ENCODE results near the gene STAP1. TPM values are rescaled to one million over a fixed set of nuclear protein-coding genes. Genes with fewer than 3 reads are reported as not detected.

The STAP1 gene
- total and polyA plus RNA-seq, 2 experiments from 2014 or later = not detected

DNA sequence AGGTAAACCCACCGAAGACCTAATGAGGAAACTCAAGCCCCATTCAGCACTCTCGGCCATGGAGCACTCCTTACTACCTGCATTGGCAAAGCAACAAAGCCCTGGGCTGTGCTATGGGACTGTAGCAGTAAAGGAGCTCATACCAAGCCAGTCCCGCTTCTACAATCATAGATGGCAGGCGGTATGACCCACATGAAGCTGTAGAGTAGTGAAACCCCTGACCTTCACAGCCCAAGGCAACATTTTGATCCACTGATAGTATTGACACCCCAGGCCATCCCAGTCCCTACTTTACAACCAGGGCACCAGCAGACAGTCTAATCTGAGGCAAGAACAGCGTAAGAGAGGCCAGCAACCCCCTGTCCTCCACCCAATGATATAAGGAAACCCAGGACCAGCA is 38.4 kb upstream of the STAP1 start:
- Mint-ChIP-seq H3K27ac (no peak overlapping the region), H3K9me3 (no peaks in the 10 kb centered on the region), H3K4me1 (no peaks in the 10 kb centered on the region), H3K36me3 (ENCODE audit: low read depth) (no peaks in the 10 kb centered on the region; the same call in 2 of the 3 replicates), H3K4me3 (no peak overlapping the region), H3K27me3 (ENCODE audit: insufficient read depth, low read depth, poor library complexity) (peaks cover 2% of the 10 kb centered on the region)
- Histone ChIP-seq H2AFZ (no peak overlapping the region), H3K36me3 (ENCODE audit: insufficient read depth) (no peaks in the 10 kb centered on the region; the same call in 1 of the 2 replicates), H4K20me1 (replicated peaks; ENCODE audit: insufficient read depth) (no peaks in the 10 kb centered on the region; the same call in 1 of the 2 replicates), H3K4me3 (no peak overlapping the region), H3K9me2 (ENCODE audit: insufficient read depth) (no peaks in the 10 kb centered on the region), H3F3A (replicated peaks; ENCODE audit: low read depth) (no peaks in the 10 kb centered on the region), H3K79me2 (replicated peaks; ENCODE audit: insufficient read depth) (peaks cover 28% of the 10 kb centered on the region), H3K27me3 (ENCODE audit: insufficient read depth) (no peaks in the 10 kb centered on the region), H3K4me1 (ENCODE audit: insufficient read depth) (no peaks in the 10 kb centered on the region), H3K27ac (ENCODE audit: low read depth) (no peak overlapping the region; the same call in 1 of the 2 replicates), H3K4me2 (no peak overlapping the region)
- no peak for DNase-seq (ENCODE audit: low spot score)
- TF ChIP-seq NANOG (IDR thresholded peaks at IDR 0.05; ENCODE audit: borderline replicate concordance) (no peak), EZH2 (IDR thresholded peaks at IDR 0.05; ENCODE audit: low read depth, unreplicated experiment) (no peak), ZNF114 (CRISPR knock-in tag; IDR thresholded peaks at IDR 0.05) (no peak)
- ATAC-seq = no peak

DNA sequence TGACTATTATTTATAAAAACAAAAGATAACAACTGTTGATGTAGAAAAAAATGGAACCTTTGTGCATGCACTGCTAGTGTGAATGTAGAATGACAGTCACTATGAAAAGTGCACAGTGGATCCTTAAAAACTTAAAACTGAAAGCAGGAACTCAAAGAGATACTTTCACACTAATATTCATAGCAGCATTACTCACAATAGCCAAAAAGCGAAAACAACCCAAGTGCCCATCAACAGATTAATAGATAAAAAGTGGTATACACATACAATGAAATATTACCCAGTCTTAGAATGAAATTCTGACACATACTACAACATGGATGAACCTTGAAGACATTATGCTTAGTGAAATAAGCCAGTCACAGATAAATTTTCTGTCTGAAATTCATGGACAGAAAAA is 37.0 kb upstream of the STAP1 start:
- H3K4me1 Mint-ChIP-seq = no peaks in the 10 kb centered on the region
- H3K79me2 ChIP-seq (replicated peaks; ENCODE audit: insufficient read depth) = peaks cover 36% of the 10 kb centered on the region
- no peak overlapping the region for H3K4me3 Mint-ChIP-seq
- peaks cover 2% of the 10 kb centered on the region for H3K27me3 Mint-ChIP-seq (ENCODE audit: insufficient read depth, low read depth, poor library complexity)
- no peak overlapping the region for H3K27ac Mint-ChIP-seq
- no peaks in the 10 kb centered on the region; the same call in 1 of the 2 replicates for H3K36me3 ChIP-seq (ENCODE audit: insufficient read depth)
- H3K4me3 ChIP-seq = no peak overlapping the region
- no peaks in the 10 kb centered on the region for H3K9me2 ChIP-seq (ENCODE audit: insufficient read depth)
- H2AFZ ChIP-seq = no peak overlapping the region
- H3K9me3 Mint-ChIP-seq = no peaks in the 10 kb centered on the region
- H4K20me1 ChIP-seq (replicated peaks; ENCODE audit: insufficient read depth) = no peaks in the 10 kb centered on the region; the same call in 1 of the 2 replicates
- H3K4me1 ChIP-seq (ENCODE audit: insufficient read depth) = no peaks in the 10 kb centered on the region
- no peak for ATAC-seq
- H3K36me3 Mint-ChIP-seq (ENCODE audit: low read depth) = peaks cover under 1% of the 10 kb centered on the region
- no peak for DNase-seq (ENCODE audit: low spot score)
- no peak overlapping the region for H3K4me2 ChIP-seq
- no peaks in the 10 kb centered on the region for H3F3A ChIP-seq (replicated peaks; ENCODE audit: low read depth)
- H3K27me3 ChIP-seq (ENCODE audit: insufficient read depth) = no peaks in the 10 kb centered on the region
- H3K27ac ChIP-seq (ENCODE audit: low read depth) = no peak overlapping the region
- TF ChIP-seq, protein P1, sequence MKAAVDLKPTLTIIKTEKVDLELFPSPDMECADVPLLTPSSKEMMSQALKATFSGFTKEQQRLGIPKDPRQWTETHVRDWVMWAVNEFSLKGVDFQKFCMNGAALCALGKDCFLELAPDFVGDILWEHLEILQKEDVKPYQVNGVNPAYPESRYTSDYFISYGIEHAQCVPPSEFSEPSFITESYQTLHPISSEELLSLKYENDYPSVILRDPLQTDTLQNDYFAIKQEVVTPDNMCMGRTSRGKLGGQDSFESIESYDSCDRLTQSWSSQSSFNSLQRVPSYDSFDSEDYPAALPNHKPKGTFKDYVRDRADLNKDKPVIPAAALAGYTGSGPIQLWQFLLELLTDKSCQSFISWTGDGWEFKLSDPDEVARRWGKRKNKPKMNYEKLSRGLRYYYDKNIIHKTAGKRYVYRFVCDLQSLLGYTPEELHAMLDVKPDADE (IDR thresholded peaks at IDR 0.05) = no peak
- TF ChIP-seq POLR2AphosphoS5 (IDR thresholded peaks at IDR 0.05; ENCODE audit: low read depth) (no peak), ZNF331 (CRISPR knock-in tag; IDR thresholded peaks at IDR 0.05; ENCODE audit: low read depth) (no peak), EZH2phosphoT487 (IDR thresholded peaks at IDR 0.05; ENCODE audit: unreplicated experiment) (no peak)
- TF ChIP-seq, protein P2, sequence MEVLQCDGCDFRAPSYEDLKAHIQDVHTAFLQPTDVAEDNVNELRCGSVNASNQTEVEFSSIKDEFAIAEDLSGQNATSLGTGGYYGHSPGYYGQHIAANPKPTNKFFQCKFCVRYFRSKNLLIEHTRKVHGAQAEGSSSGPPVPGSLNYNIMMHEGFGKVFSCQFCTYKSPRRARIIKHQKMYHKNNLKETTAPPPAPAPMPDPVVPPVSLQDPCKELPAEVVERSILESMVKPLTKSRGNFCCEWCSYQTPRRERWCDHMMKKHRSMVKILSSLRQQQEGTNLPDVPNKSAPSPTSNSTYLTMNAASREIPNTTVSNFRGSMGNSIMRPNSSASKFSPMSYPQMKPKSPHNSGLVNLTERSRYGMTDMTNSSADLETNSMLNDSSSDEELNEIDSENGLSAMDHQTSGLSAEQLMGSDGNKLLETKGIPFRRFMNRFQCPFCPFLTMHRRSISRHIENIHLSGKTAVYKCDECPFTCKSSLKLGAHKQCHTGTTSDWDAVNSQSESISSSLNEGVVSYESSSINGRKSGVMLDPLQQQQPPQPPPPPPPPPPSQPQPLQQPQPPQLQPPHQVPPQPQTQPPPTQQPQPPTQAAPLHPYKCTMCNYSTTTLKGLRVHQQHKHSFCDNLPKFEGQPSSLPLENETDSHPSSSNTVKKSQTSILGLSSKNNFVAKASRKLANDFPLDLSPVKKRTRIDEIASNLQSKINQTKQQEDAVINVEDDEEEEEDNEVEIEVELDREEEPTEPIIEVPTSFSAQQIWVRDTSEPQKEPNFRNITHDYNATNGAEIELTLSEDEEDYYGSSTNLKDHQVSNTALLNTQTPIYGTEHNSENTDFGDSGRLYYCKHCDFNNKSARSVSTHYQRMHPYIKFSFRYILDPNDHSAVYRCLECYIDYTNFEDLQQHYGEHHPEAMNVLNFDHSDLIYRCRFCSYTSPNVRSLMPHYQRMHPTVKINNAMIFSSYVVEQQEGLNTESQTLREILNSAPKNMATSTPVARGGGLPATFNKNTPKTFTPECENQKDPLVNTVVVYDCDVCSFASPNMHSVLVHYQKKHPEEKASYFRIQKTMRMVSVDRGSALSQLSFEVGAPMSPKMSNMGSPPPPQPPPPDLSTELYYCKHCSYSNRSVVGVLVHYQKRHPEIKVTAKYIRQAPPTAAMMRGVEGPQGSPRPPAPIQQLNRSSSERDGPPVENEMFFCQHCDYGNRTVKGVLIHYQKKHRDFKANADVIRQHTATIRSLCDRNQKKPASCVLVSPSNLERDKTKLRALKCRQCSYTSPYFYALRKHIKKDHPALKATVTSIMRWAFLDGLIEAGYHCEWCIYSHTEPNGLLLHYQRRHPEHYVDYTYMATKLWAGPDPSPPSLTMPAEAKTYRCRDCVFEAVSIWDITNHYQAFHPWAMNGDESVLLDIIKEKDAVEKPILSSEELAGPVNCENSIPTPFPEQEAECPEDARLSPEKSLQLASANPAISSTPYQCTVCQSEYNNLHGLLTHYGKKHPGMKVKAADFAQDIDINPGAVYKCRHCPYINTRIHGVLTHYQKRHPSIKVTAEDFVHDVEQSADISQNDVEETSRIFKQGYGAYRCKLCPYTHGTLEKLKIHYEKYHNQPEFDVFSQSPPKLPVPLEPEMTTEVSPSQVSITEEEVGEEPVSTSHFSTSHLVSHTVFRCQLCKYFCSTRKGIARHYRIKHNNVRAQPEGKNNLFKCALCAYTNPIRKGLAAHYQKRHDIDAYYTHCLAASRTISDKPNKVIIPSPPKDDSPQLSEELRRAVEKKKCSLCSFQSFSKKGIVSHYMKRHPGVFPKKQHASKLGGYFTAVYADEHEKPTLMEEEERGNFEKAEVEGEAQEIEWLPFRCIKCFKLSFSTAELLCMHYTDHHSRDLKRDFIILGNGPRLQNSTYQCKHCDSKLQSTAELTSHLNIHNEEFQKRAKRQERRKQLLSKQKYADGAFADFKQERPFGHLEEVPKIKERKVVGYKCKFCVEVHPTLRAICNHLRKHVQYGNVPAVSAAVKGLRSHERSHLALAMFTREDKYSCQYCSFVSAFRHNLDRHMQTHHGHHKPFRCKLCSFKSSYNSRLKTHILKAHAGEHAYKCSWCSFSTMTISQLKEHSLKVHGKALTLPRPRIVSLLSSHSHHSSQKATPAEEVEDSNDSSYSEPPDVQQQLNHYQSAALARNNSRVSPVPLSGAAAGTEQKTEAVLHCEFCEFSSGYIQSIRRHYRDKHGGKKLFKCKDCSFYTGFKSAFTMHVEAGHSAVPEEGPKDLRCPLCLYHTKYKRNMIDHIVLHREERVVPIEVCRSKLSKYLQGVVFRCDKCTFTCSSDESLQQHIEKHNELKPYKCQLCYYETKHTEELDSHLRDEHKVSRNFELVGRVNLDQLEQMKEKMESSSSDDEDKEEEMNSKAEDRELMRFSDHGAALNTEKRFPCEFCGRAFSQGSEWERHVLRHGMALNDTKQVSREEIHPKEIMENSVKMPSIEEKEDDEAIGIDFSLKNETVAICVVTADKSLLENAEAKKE (CRISPR knock-in tag; IDR thresholded peaks at IDR 0.05) = no peak
- TF ChIP-seq, protein P3, sequence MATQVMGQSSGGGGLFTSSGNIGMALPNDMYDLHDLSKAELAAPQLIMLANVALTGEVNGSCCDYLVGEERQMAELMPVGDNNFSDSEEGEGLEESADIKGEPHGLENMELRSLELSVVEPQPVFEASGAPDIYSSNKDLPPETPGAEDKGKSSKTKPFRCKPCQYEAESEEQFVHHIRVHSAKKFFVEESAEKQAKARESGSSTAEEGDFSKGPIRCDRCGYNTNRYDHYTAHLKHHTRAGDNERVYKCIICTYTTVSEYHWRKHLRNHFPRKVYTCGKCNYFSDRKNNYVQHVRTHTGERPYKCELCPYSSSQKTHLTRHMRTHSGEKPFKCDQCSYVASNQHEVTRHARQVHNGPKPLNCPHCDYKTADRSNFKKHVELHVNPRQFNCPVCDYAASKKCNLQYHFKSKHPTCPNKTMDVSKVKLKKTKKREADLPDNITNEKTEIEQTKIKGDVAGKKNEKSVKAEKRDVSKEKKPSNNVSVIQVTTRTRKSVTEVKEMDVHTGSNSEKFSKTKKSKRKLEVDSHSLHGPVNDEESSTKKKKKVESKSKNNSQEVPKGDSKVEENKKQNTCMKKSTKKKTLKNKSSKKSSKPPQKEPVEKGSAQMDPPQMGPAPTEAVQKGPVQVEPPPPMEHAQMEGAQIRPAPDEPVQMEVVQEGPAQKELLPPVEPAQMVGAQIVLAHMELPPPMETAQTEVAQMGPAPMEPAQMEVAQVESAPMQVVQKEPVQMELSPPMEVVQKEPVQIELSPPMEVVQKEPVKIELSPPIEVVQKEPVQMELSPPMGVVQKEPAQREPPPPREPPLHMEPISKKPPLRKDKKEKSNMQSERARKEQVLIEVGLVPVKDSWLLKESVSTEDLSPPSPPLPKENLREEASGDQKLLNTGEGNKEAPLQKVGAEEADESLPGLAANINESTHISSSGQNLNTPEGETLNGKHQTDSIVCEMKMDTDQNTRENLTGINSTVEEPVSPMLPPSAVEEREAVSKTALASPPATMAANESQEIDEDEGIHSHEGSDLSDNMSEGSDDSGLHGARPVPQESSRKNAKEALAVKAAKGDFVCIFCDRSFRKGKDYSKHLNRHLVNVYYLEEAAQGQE (IDR thresholded peaks at IDR 0.05; ENCODE audit: unreplicated experiment) = no peak
- TF ChIP-seq, protein P4, sequence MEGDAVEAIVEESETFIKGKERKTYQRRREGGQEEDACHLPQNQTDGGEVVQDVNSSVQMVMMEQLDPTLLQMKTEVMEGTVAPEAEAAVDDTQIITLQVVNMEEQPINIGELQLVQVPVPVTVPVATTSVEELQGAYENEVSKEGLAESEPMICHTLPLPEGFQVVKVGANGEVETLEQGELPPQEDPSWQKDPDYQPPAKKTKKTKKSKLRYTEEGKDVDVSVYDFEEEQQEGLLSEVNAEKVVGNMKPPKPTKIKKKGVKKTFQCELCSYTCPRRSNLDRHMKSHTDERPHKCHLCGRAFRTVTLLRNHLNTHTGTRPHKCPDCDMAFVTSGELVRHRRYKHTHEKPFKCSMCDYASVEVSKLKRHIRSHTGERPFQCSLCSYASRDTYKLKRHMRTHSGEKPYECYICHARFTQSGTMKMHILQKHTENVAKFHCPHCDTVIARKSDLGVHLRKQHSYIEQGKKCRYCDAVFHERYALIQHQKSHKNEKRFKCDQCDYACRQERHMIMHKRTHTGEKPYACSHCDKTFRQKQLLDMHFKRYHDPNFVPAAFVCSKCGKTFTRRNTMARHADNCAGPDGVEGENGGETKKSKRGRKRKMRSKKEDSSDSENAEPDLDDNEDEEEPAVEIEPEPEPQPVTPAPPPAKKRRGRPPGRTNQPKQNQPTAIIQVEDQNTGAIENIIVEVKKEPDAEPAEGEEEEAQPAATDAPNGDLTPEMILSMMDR (conservative IDR thresholded peaks at IDR 0.05; ENCODE audit: low read depth in 2 of 2) = no peak
